Glomerular visceral epithelial cell (primary cell): Measurements from ENCODE around the gene GPR180.
"Not testable (repeated sequence)": the region's sequence is repeated elsewhere in the genome, so short reads cannot be mapped to it uniquely, and the experiment has no call there.

ENCODE experiments used
- DNase-seq: peaks from one replicate; pipeline ENCODE4 v3.0.0-alpha.2; 2016; ENCODE audit errors: extremely low spot score

Gene GPR180

GRCh38 chr13:94596575-94596971 is 5.1 kb upstream of the GPR180 start:
- DNase-seq: no peak

GRCh38 chr13:94598281-94598680 is 3.4 kb upstream of the GPR180 start:
- peak; percentile 60 for DNase-seq

- DNase-seq: no peak
These were observed 1.8 kb upstream of the GPR180 start for GRCh38 chr13:94599877-94600276.

- DNase-seq: no peak
These were observed 810 bp downstream of the GPR180 start for GRCh38 chr13:94602467-94602866.

- DNase-seq: no peak
These were observed 5.4 kb downstream of the GPR180 start for GRCh38 chr13:94607056-94607455.

- no peak for DNase-seq
These were observed 6.3 kb downstream of the GPR180 start for GRCh38 chr13:94607939-94608338.

GRCh38 chr13:94608586-94608985 is 6.9 kb downstream of the GPR180 start:
- no peak for DNase-seq

- DNase-seq: no peak
These were observed 7.5 kb downstream of the GPR180 start for GRCh38 chr13:94609196-94609595.

GRCh38 chr13:94610475-94610874 is 8.8 kb downstream of the GPR180 start:
- no peak for DNase-seq

GRCh38 chr13:94612050-94612449 is 10.4 kb downstream of the GPR180 start:
- DNase-seq: no peak

- no peak for DNase-seq
These were observed 11.4 kb downstream of the GPR180 start for GRCh38 chr13:94613051-94613450.

- peak; percentile 24 for DNase-seq
These were observed 15.8 kb downstream of the GPR180 start for GRCh38 chr13:94617389-94618000.

- DNase-seq: peak; percentile 38
These were observed 18.7 kb downstream of the GPR180 start for GRCh38 chr13:94620286-94620896.

GRCh38 chr13:94622344-94622743 is 20.7 kb downstream of the GPR180 start:
- no peak for DNase-seq

- no peak for DNase-seq
These were observed 21.7 kb downstream of the GPR180 start for GRCh38 chr13:94623316-94623715.

- no peak for DNase-seq
These were observed 29.2 kb downstream of the GPR180 start for GRCh38 chr13:94630858-94631257.

GRCh38 chr13:94632226-94632980 is 30.7 kb downstream of the GPR180 start:
- no peak for DNase-seq

- not testable (repeated sequence) for DNase-seq
These were observed 34.4 kb downstream of the GPR180 start for GRCh38 chr13:94636096-94636495.

- DNase-seq: no peak
These were observed 35.4 kb downstream of the GPR180 start for GRCh38 chr13:94636942-94637578.

GRCh38 chr13:94637677-94638076 is 36.0 kb downstream of the GPR180 start:
- DNase-seq: not testable (repeated sequence)

- DNase-seq: no peak
These were observed 39.1 kb downstream of the GPR180 start for GRCh38 chr13:94640721-94641120.

GRCh38 chr13:94641409-94641941 is 39.8 kb downstream of the GPR180 start:
- DNase-seq: no peak
